Measurements from ENCODE around the gene ARHGEF16.

The ARHGEF16 gene

GRCh38 chr1:3457910-3458883 lies 3.7 kb downstream of the ARHGEF16 start:
- CTCF ChIA-PET, result no interaction called here
- H3K27ac ChIP-seq (ENCODE audit: extremely low read depth, low read depth, low read length), result no peak overlapping the region

GRCh38 chr1:3459051-3459908 lies 4.8 kb downstream of the ARHGEF16 start:
- Histone ChIP-seq H3K36me3 (ENCODE audit: control insufficient read depth in 2 of 2, insufficient read depth in 1 of 2, low read length in 2 of 2) (no peaks in the 10 kb centered on the region), H3K4me3 (ENCODE audit: low read depth, low read length) (no peak overlapping the region), H3K4me1 (ENCODE audit: control insufficient read depth, insufficient read depth, low read length) (no peaks in the 10 kb centered on the region), H3K9me3 (ENCODE audit: control insufficient read depth, insufficient read depth, low read depth, low read length) (no peaks in the 10 kb centered on the region), H3K27ac (ENCODE audit: extremely low read depth, low read depth, low read length) (no peak overlapping the region)
- TF ChIP-seq ZBTB20 (tag by site-specific recombination; IDR thresholded peaks at IDR 0.05) (peak; percentile 51; the same call in 1 of the 2 replicates), ZSCAN16 (tag by site-specific recombination; IDR thresholded peaks at IDR 0.05) (no peak), HIC1 (tag by site-specific recombination; IDR thresholded peaks at IDR 0.05) (no peak), ZNF76 (tag by site-specific recombination; IDR thresholded peaks at IDR 0.05; ENCODE audit: borderline replicate concordance, low read depth) (no peak)
- ChIA-PET CTCF (no interaction called here), POLR2A (no interaction called here)

More at GRCh38 chr1:3457910-3458883, 3.7 kb downstream of the ARHGEF16 start:
- no peaks in the 10 kb centered on the region for H3K36me3 ChIP-seq (ENCODE audit: control insufficient read depth in 2 of 2, insufficient read depth in 1 of 2, low read length in 2 of 2)
- H3K4me1 ChIP-seq (ENCODE audit: control insufficient read depth, insufficient read depth, low read length), result no peaks in the 10 kb centered on the region
- no peak overlapping the region for H3K4me3 ChIP-seq (ENCODE audit: low read depth, low read length)
- TF ChIP-seq SALL2 (tag by site-specific recombination; IDR thresholded peaks at IDR 0.05; ENCODE audit: borderline replicate concordance) (no peak), ZNF544 (tag by site-specific recombination; IDR thresholded peaks at IDR 0.05) (no peak), ZNF658 (tag by site-specific recombination; IDR thresholded peaks at IDR 0.05) (no peak), ZNF114 (tag by site-specific recombination; IDR thresholded peaks at IDR 0.05) (no peak), ZNF707 (tag by site-specific recombination; IDR thresholded peaks at IDR 0.05) (no peak), KLF17 (tag by site-specific recombination; IDR thresholded peaks at IDR 0.05) (no peak), ZBTB21 (tag by site-specific recombination; IDR thresholded peaks at IDR 0.05) (no peak), ZSCAN5A (tag by site-specific recombination; IDR thresholded peaks at IDR 0.05) (no peak)
- POLR2A ChIA-PET, result no interaction called here
- no peaks in the 10 kb centered on the region for H3K9me3 ChIP-seq (ENCODE audit: control insufficient read depth, insufficient read depth, low read depth, low read length)

- H3K27ac ChIP-seq (ENCODE audit: extremely low read depth, low read depth, low read length), result no peak overlapping the region
- no peaks in the 10 kb centered on the region for H3K9me3 ChIP-seq (ENCODE audit: control insufficient read depth, insufficient read depth, low read depth, low read length)
- CTCF ChIA-PET, result no interaction called here
- POLR2A ChIA-PET, result no interaction called here
- no peaks in the 10 kb centered on the region for H3K4me1 ChIP-seq (ENCODE audit: control insufficient read depth, insufficient read depth, low read length)
- H3K36me3 ChIP-seq (ENCODE audit: control insufficient read depth in 2 of 2, insufficient read depth in 1 of 2, low read length in 2 of 2), result no peaks in the 10 kb centered on the region
- H3K4me3 ChIP-seq (ENCODE audit: low read depth, low read length), result no peak overlapping the region
- TF ChIP-seq ZNF664 (tag by site-specific recombination; IDR thresholded peaks at IDR 0.05), result no peak
- no peak for TF ChIP-seq ZBTB26 (tag by site-specific recombination; optimal IDR thresholded peaks at IDR 0.05)
- peak; percentile 46 for TF ChIP-seq ZFHX2 (tag by site-specific recombination; conservative IDR thresholded peaks at IDR 0.05)
- no peak for TF ChIP-seq ZBTB7A (tag by site-specific recombination; IDR thresholded peaks at IDR 0.05; ENCODE audit: low read depth)
- no peak for TF ChIP-seq REPIN1 (tag by site-specific recombination; IDR thresholded peaks at IDR 0.05; ENCODE audit: low read depth)
- TF ChIP-seq ZNF362 (tag by site-specific recombination; IDR thresholded peaks at IDR 0.05), result no peak
- no peak for TF ChIP-seq ZNF16 (tag by site-specific recombination; IDR thresholded peaks at IDR 0.05; ENCODE audit: low read depth)
- peak; percentile 44; the same call in 1 of the 2 replicates for TF ChIP-seq EGR2 (tag by site-specific recombination; IDR thresholded peaks at IDR 0.05; ENCODE audit: low read depth)
- TF ChIP-seq ZNF221 (tag by site-specific recombination; IDR thresholded peaks at IDR 0.05; ENCODE audit: borderline replicate concordance), result no peak
Observed at GRCh38 chr1:3459940-3460671, 5.6 kb downstream of the ARHGEF16 start.
